ENCODE data around the gene CELF1.

Gene CELF1

DNA sequence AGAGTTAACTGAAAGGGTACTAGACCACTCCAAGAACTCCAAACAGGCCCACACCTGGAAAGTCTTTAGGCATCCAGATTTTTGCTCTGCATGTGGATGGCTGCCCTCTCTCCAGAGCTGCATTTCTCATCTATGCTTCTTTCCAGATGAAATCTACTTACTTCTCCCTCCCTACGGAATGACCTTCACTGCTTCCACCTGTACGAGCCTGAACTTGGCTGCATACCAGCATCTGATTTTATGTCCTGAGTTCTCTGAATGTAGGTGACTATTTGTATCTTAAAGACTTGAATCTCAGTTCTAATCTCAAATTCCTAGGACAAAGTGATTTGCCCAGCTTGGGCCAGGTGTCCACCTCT is 13.3 kb downstream of the CELF1 start:
- DNase-seq (ENCODE audit: low read depth), result no peak
- H3K4me3 ChIP-seq (ENCODE audit: low read depth, low read length), result no peak overlapping the region
- TF ChIP-seq, protein P1, sequence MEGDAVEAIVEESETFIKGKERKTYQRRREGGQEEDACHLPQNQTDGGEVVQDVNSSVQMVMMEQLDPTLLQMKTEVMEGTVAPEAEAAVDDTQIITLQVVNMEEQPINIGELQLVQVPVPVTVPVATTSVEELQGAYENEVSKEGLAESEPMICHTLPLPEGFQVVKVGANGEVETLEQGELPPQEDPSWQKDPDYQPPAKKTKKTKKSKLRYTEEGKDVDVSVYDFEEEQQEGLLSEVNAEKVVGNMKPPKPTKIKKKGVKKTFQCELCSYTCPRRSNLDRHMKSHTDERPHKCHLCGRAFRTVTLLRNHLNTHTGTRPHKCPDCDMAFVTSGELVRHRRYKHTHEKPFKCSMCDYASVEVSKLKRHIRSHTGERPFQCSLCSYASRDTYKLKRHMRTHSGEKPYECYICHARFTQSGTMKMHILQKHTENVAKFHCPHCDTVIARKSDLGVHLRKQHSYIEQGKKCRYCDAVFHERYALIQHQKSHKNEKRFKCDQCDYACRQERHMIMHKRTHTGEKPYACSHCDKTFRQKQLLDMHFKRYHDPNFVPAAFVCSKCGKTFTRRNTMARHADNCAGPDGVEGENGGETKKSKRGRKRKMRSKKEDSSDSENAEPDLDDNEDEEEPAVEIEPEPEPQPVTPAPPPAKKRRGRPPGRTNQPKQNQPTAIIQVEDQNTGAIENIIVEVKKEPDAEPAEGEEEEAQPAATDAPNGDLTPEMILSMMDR (IDR thresholded peaks at IDR 0.05; ENCODE audit: insufficient read depth, low read depth, low read length, missing control alignments), result no peak

DNA sequence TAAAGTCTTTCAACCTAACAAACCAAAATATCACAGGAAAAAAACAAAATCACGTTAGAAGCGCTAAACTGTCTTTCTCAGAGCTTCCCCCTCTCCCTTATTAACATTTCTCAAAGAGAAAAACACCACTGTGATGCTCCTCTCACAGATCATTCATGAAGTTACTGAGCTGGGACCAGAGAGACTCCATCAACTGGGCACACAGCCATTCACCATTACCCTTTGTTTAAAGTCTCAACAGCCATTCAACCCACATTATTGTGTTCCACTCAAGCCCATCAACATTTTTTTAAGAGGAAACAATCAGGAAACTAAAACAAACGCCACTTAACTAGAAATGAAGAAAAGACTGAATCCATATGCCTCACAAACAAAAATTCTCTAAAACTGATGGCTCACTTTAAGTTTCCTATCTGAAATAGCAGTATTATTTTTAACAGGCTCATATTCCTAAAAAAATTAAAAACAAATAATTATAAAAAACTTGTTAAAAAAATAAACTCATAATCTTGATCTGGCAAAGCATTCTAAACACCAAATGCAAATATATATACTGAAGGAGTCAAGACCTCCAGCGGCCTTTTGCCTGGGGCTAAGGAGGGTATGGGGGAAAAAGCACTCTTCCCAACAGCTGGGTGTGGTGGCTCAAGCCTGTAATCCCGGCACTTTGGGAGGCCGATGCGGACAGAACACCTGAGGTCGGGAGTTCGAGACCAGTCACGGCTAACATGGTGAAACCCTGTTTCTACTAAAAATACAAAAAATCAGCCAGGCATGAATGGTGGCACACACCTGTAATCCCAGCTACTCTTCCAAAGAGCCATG is 14.0 kb downstream of the CELF1 start:
- H3K4me3 ChIP-seq (ENCODE audit: low read depth, low read length), result no peak overlapping the region
- no peak for DNase-seq (ENCODE audit: low read depth)
- TF ChIP-seq, protein P1 (IDR thresholded peaks at IDR 0.05; ENCODE audit: insufficient read depth, low read depth, low read length, missing control alignments), result no peak

DNA sequence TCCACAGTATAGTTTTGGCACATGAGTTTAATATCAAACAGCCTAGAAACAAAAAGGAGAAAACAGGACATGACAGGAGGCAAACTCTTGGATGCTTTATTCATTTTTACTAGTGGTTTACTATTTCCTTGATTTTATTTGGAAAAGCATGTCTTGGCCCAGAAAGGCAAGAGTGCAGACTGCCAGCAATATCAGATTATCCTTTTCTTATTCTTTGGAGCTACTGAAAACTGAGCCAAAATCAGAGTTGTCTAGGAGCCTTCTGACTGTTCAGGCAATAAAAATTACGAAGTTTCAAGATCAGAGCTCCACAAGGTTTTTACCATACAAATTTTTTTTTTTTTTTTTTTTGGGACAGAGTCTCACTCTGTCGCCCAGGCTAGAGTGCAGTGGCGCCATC is 16.0 kb downstream of the CELF1 start:
- TF ChIP-seq, protein P1 (IDR thresholded peaks at IDR 0.05; ENCODE audit: insufficient read depth, low read depth, low read length, missing control alignments), result no peak
- no peak for DNase-seq (ENCODE audit: low read depth)
- no peak overlapping the region for H3K4me3 ChIP-seq (ENCODE audit: low read depth, low read length)

DNA sequence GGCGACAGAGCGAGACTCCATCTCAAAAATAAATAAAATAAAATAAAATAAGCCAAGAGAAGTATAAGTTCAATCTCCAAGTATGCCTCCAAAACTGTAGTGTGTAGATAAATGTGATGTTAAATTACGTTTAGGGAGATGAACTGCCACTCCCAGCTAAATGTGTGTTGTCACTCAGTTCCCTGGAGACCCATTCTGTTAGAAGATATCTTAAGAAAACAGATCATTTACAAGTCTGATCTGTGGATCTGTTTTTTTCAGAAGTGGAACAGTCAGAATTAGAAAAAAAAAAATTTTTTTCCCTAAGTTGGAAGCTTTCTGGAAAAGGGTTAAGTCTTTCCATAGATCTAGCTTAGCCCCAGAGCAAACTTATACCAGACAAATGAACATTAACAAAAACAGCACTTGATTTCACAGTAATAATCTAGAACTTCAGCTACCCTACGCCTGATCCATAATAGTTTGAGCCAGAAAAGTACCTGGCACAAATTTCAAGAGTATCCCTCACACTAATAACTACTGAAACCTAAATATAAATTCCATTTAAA is 18.2 kb downstream of the CELF1 start:
- no peak for DNase-seq (ENCODE audit: low read depth)
- H3K4me3 ChIP-seq (ENCODE audit: low read depth, low read length), result no peak overlapping the region
- TF ChIP-seq, protein P1 (IDR thresholded peaks at IDR 0.05; ENCODE audit: insufficient read depth, low read depth, low read length, missing control alignments), result no peak

DNA sequence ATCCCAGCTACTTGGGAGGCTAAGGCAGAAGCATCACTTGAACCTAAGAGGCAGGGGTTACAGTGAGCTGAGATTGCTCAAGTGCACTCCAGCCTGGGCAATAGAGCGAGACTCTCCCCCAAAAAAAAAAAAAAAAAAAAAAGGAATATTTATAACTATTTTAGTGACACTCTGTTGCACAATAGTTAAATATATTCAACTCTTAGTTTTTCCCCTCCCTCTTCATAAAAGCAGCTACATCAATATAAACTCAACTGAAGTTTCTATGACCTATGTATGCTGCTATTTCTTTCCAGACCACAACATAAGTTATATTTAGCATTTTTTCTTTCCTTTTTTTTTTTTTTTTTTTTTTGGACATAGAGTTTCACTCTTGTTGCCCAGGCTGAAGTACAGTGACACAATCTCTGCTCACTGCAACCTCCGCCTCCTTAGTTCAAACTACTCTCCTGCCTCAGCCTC is 19.2 kb downstream of the CELF1 start:
- TF ChIP-seq, protein P1 (IDR thresholded peaks at IDR 0.05; ENCODE audit: insufficient read depth, low read depth, low read length, missing control alignments), result no peak
- no peak overlapping the region for H3K4me3 ChIP-seq (ENCODE audit: low read depth, low read length)
- DNase-seq (ENCODE audit: low read depth), result no peak

DNA sequence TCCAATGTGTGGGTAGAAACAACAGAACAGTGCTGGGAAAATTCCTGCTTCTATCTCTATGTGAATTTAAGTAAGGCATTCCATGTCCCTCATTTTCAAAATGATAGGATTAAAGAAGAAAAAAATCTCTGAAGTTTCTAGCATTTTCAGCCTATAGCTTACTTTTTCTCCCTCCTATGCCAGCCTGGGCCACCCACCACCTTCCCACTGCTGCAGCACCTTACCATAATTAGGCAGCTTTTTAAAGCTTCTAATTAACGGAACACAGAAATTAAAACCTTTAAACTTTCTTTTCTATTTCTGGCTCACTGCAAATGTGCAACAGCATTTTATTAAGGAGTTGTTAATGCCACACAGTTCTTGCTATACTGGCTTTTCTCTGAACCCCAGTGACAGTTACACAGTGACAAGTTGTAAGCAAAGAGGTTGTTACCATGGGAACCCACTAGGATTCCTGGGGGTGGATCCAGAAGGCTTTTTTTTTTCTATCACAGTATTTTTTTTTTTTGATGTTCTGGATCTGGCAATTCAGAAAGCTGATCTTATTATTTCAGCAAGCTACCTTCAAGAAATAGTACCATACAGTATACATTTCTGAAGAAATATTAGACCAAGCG is 20.2 kb downstream of the CELF1 start:
- no peak overlapping the region for H3K4me3 ChIP-seq (ENCODE audit: low read depth, low read length)
- TF ChIP-seq, protein P1 (IDR thresholded peaks at IDR 0.05; ENCODE audit: insufficient read depth, low read depth, low read length, missing control alignments), result no peak
- DNase-seq (ENCODE audit: low read depth), result no peak

Measured in GM12865 (cell line).